Neutrophil (primary cell): ENCODE data around the gene GATA5.

ENCODE experiments used
- H3K27ac ChIP-seq: fragments of 200-600 bp; sonication (generic); 2 replicates; pipeline ENCODE4 v1.5.1; 2016; ENCODE audit warnings: mild to moderate bottlenecking, moderate library complexity
- H3K27me3 ChIP-seq: fragments of 200-600 bp; sonication (generic); 2 replicates; pipeline ENCODE4 v1.6.0; 2016; ENCODE audit warnings: mild to moderate bottlenecking
- H3K36me3 ChIP-seq: fragments of 200-600 bp; sonication (generic); 2 replicates; pipeline ENCODE4 v1.5.1; 2017
- H3K4me1 ChIP-seq, 2 experiments: fragments of 200-600 bp in 1 of 2; sonication (generic) in 1 of 2; 1 replicate in 1 of 2; 2 replicates in 1 of 2; pipeline versions ENCODE4 v1.5.1 to v1.6.1; 2013 to 2016; ENCODE audit warnings: low read depth in 1 of 2, low read length in 1 of 2, mild to moderate bottlenecking in 1 of 2, moderate library complexity in 1 of 2; ENCODE audit not compliant: control insufficient read depth in 1 of 2, insufficient read depth in 1 of 2
- H3K4me3 ChIP-seq, 2 experiments: fragments of 200-600 bp in 1 of 2; sonication (generic) in 1 of 2; 1 replicate in 1 of 2; 2 replicates in 1 of 2; pipeline ENCODE4 v1.5.1; 2013 to 2016; ENCODE audit warnings: low read depth in 1 of 2, low read length in 1 of 2, mild to moderate bottlenecking in 1 of 2, moderate library complexity in 1 of 2
- H3K9me3 ChIP-seq: fragments of 200-600 bp; sonication (generic); 2 replicates; pipeline ENCODE4 v1.5.1; 2016
- TF ChIP-seq, protein P1 (sequence below): fragments of 200-600 bp; sonication (generic); IDR thresholded peaks from 2 replicates; pipeline ENCODE4 v1.5.1; 2016; ENCODE audit warnings: antibody characterized with exemption

The GATA5 gene

DNA sequence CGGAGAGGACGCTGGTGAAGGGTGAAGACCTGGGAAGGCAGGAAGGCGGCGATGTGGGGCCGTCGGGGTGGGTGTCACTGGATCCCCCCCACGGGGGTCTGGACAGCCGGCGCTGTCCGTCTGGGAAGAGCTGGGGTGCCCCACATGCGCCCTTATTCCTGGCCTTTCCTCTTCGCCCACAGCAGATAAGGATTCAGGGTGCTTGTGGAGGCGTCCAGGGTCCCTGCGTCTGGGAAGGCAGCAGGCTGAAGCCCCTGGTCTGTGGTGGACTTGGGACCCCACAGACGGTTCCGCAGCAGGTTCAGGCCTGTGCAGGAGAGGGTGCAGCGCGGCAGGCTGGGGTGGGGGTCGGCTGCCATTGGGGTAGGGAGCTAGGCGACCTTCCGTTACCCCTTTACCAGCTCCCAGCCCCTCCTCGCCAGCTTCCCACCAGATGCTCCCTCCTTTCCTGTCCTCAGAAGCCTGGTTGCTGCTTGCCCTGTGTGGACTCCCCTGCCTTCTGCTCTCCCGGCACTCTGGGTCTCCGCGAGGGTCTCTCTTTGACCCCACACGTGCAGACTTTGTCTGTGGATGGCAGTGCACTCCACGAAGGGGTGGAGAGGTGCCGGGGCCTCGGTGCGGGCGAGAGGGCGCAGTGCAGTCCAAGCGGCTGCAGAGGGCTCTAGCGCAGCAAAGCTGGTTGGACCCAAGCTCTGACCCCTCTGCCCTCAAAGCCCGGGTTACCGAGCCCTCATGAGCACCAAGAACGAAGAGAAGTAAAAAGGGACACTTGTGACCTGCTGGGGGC is 2.1 kb upstream of the GATA5 start:
- no peaks in the 10 kb centered on the region for H3K9me3 ChIP-seq
- TF ChIP-seq, protein P1, sequence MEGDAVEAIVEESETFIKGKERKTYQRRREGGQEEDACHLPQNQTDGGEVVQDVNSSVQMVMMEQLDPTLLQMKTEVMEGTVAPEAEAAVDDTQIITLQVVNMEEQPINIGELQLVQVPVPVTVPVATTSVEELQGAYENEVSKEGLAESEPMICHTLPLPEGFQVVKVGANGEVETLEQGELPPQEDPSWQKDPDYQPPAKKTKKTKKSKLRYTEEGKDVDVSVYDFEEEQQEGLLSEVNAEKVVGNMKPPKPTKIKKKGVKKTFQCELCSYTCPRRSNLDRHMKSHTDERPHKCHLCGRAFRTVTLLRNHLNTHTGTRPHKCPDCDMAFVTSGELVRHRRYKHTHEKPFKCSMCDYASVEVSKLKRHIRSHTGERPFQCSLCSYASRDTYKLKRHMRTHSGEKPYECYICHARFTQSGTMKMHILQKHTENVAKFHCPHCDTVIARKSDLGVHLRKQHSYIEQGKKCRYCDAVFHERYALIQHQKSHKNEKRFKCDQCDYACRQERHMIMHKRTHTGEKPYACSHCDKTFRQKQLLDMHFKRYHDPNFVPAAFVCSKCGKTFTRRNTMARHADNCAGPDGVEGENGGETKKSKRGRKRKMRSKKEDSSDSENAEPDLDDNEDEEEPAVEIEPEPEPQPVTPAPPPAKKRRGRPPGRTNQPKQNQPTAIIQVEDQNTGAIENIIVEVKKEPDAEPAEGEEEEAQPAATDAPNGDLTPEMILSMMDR: no peak
- no peaks in the 10 kb centered on the region for H3K36me3 ChIP-seq
- H3K4me3 ChIP-seq: no peak overlapping the region
- peaks cover 0 to 4% of the 10 kb centered on the region in 2 experiments for H3K4me1 ChIP-seq
- H3K27ac ChIP-seq: no peak overlapping the region
- peaks cover 100% of the 10 kb centered on the region for H3K27me3 ChIP-seq

DNA sequence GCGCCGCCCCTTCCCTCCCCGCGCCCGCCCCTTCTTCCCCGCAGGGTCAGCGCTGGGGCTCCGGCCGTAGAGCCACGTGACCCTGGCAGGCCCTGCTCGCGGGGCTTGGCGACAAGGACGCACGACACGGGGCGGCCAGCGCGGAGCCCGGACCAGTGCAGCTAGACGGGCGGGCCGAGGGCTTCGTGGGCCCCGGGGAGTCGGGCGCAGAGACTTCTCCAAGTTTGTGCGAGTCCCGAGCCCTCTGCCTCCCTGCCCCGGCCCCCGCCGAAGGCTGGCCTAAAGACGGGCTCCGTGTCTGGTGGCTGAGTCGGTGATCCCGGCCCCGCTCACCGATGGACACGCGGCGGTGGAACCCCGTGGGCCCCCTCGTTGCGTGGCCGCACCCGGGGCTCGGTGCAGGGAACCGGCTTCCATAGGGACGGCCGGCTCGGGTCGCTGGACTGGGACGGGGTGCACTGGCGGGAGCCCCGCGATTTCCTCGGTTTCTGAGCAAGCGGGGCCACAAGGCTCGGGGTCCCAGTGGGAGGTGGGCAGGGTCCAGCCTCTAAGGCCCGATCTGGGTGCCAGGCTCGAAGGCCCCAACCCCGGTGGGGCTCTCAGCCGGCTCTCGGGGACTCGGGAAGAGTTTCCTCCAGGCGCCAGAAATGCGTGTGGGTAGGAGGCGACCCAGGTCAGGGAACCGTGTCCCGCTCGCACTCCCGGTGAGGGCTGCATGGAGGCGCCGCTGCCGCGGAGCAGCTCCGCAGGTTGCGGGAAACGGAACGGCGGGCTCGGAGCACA is 452 bp upstream of the GATA5 start:
- H3K4me1 ChIP-seq: peaks cover 0 to 4% of the 10 kb centered on the region in 2 experiments
- H3K27me3 ChIP-seq: peaks cover 100% of the 10 kb centered on the region
- TF ChIP-seq, protein P1: no peak
- no peak overlapping the region for H3K4me3 ChIP-seq
- no peaks in the 10 kb centered on the region for H3K36me3 ChIP-seq
- H3K27ac ChIP-seq: no peak overlapping the region
- no peaks in the 10 kb centered on the region for H3K9me3 ChIP-seq

DNA sequence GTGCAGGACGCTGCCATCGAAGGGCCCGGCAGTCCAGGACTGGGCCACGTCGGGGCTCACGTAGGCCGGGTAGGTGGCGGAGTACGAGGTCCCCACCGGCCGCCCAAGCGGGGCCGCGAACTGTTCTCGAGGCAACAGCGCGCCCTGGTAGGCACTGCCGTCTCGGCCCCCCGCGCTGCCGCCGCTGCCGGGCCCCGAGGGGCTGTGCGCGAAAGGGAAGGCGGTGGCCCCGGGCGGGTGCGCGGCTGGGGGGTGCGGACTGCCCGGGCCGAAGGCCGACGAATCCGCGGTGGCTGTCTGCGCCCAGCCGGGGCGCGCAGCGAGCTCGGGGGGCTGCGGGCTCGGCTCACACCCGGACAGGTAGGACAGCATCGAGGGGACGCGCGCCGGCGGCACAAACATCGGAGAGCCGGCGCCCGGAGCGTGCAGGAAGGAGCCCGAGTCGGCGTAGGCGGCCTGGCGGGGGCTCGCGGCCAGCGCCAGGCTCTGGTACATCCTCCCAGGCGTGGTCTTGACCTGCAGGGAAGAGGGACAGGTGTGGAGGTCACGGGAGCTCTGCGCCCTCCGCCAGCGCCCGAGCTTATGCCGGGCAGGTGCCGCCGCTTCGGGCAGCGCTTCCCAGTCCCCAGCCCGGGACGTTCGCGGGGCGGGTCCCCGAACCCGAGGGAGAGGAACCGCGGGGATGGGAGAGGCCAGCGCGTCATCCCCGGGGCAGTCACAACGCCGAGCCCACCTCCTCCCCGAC is 596 bp downstream of the GATA5 start:
- Histone ChIP-seq H3K36me3 (no peaks in the 10 kb centered on the region), H3K27ac (no peak overlapping the region), H3K27me3 (peaks cover 99% of the 10 kb centered on the region), H3K4me1 (peaks cover 0 to 4% of the 10 kb centered on the region in 2 experiments), H3K4me3 (no peak overlapping the region), H3K9me3 (no peaks in the 10 kb centered on the region)
- TF ChIP-seq, protein P1: no peak

DNA sequence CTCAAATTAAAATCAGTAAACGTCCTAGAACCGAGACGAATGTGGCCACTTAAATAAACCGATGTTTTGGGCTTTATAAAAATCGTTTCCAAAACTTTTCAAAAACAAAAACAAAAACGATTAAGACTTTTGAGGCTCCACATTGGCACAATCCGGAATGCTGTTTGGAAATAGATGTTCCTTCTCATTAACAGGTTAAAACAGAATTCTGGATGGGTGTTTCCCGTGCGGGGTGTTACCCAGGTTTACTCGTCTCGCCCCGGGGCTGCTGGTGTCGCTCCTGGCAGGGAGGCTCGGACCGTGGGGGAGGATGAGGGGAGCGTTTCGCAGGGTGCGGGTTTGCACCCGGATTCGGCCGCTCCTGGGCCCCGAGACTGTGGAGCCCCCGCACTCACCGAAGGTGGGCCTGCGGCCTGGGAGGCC is 1.2 kb downstream of the GATA5 start:
- Histone ChIP-seq H3K27me3 (peaks cover 99% of the 10 kb centered on the region), H3K4me3 (no peak overlapping the region)

More for the DNA sequence above, 1.2 kb downstream of the GATA5 start:
- H3K27ac ChIP-seq: no peak overlapping the region
- TF ChIP-seq, protein P1: no peak
- H3K36me3 ChIP-seq: no peaks in the 10 kb centered on the region
- peaks cover 0 to 4% of the 10 kb centered on the region in 2 experiments for H3K4me1 ChIP-seq
- H3K9me3 ChIP-seq: no peaks in the 10 kb centered on the region
